Endothelial cell of umbilical vein (primary cell): ENCODE results near the gene SLC4A5. TPM values are rescaled to one million over a fixed set of nuclear protein-coding genes. Genes with fewer than 3 reads are reported as not detected.

Source experiments
- BruUV-seq: library from RNA; stranded (reverse); fragments of 400-500 nt; replicated peaks from 2 replicates; lab custom pipeline; 2021; lab: Mats Ljungman, UMichigan
- CTCF ChIA-PET: fragments of 300-600, 350-600 bp; sonication (Branson Sonifier 250); formaldehyde crosslinking; loops from one replicate; lab custom pipeline; 2021; ENCODE audit warnings: antibody characterized with exemption, inconsistent platforms; lab: Charles Lee
- POLR2A ChIA-PET: fragments of 300-600, 350-600 bp; sonication (Branson Sonifier 250); formaldehyde crosslinking; loops from one replicate; lab custom pipeline; 2021; ENCODE audit warnings: antibody characterized with exemption, inconsistent platforms; lab: Charles Lee
- DNase-seq: peaks from one replicate; pipeline ENCODE4 v3.0.0-alpha.2; 2011; ENCODE audit warnings: low read depth, low spot score
- FAIRE-seq: peaks from 2 replicates; lab custom pipeline; 2011; peaks lifted over from hg19 to GRCh38; lab: Jason Lieb, UNC
- H2AFZ ChIP-seq: 2 replicates; pipeline ENCODE4 v1.6.0; 2012; ENCODE audit warnings: low read depth, low read length, control low read depth, inconsistent platforms
- H3K27ac ChIP-seq: 2 replicates; pipeline ENCODE4 v1.5.1; 2011; ENCODE audit warnings: low read depth, mild to moderate bottlenecking, control low read depth, low read length, moderate library complexity; ENCODE audit not compliant: insufficient read depth
- H3K27me3 ChIP-seq, 2 experiments: 2 replicates each; pipeline versions ENCODE4 v1.6.0 to v1.6.1; 2011; ENCODE audit warnings: low read length in 2 of 2, mixed read lengths in 1 of 2; ENCODE audit not compliant: control insufficient read depth in 2 of 2, insufficient read depth in 2 of 2
- H3K36me3 ChIP-seq, 2 experiments: 2 replicates in 1 of 2; 3 replicates in 1 of 2; pipeline ENCODE4 v1.5.1; 2011; ENCODE audit warnings: low read length in 2 of 2, mild to moderate bottlenecking in 1 of 2, moderate library complexity in 1 of 2; ENCODE audit not compliant: control insufficient read depth in 2 of 2, insufficient read depth in 2 of 2; ENCODE audit errors: extremely low read depth in 1 of 2
- H3K4me1 ChIP-seq: 3 replicates; pipeline ENCODE4 v1.5.1; 2011; ENCODE audit warnings: mild to moderate bottlenecking, low read length; ENCODE audit not compliant: control insufficient read depth, insufficient read depth; ENCODE audit errors: extremely low read depth
- H3K4me2 ChIP-seq: 2 replicates; pipeline ENCODE4 v1.6.1; 2011; ENCODE audit warnings: low read length, control low read depth, mixed read lengths; ENCODE audit not compliant: insufficient read depth
- H3K4me3 ChIP-seq, 3 experiments: fragments of 200-600 bp in 1 of 3; sonication (generic), shearing (Covaris generic) in 1 of 3; replicated peaks in 1 of 3; 2 replicates each; pipeline ENCODE4 v1.5.1; 2011 to 2016; ENCODE audit warnings: control low read depth in 3 of 3, low read length in 3 of 3, mild to moderate bottlenecking in 2 of 3, inconsistent platforms in 1 of 3, low read depth in 1 of 3, moderate library complexity in 1 of 3; ENCODE audit not compliant: insufficient read depth in 1 of 3
- H3K79me2 ChIP-seq: 2 replicates; pipeline ENCODE4 v1.6.0; 2012; ENCODE audit warnings: low read length, inconsistent platforms; ENCODE audit not compliant: control insufficient read depth, insufficient read depth
- H3K9ac ChIP-seq: replicated peaks from 2 replicates; pipeline ENCODE3; 2011; ENCODE audit warnings: low read length, control low read depth; ENCODE audit not compliant: insufficient read depth; ENCODE audit errors: extremely low read depth
- H3K9me1 ChIP-seq: replicated peaks from 3 replicates; pipeline ENCODE4 v1.6.0; 2011; ENCODE audit warnings: mild to moderate bottlenecking, low read length; ENCODE audit not compliant: control insufficient read depth, insufficient read depth; ENCODE audit errors: extremely low read depth
- H3K9me3 ChIP-seq: replicated peaks from 2 replicates; pipeline ENCODE4 v1.5.1; 2012; ENCODE audit warnings: low read length, inconsistent platforms; ENCODE audit not compliant: control insufficient read depth, insufficient read depth
- H4K20me1 ChIP-seq: replicated peaks from 2 replicates; pipeline ENCODE3; 2011; ENCODE audit warnings: mild to moderate bottlenecking, low read length; ENCODE audit not compliant: control insufficient read depth, insufficient read depth; ENCODE audit errors: extremely low read depth
- CTCF ChIP-seq, 2 donors: IDR thresholded peaks; 1 replicate in 1 of 2; 2 replicates in 1 of 2; pipeline ENCODE4 v1.5.1; 2011; ENCODE audit warnings: low read length in 2 of 2, mild to moderate bottlenecking in 2 of 2, moderate library complexity in 2 of 2, control low read depth in 1 of 2, inconsistent platforms in 1 of 2, low read depth in 1 of 2; ENCODE audit not compliant: insufficient read depth in 1 of 2; ENCODE audit errors: extremely low read depth in 1 of 2
- EZH2 ChIP-seq: IDR thresholded peaks from 2 replicates; pipeline ENCODE4 v1.6.1; 2012; ENCODE audit warnings: borderline replicate concordance, low read depth, mild to moderate bottlenecking, moderate library complexity, low read length, inconsistent platforms; ENCODE audit not compliant: severe bottlenecking
- FOS ChIP-seq: IDR thresholded peaks from 2 replicates; pipeline ENCODE4 v1.6.1; 2011; ENCODE audit warnings: mild to moderate bottlenecking, low read length, moderate library complexity, borderline replicate concordance; ENCODE audit not compliant: insufficient read depth
- GATA2 ChIP-seq: IDR thresholded peaks from 2 replicates; pipeline ENCODE4 v1.7.0; 2011; ENCODE audit warnings: low read depth, mild to moderate bottlenecking, moderate library complexity, mixed read lengths, low read length; ENCODE audit not compliant: insufficient read length, insufficient read depth
- JUN ChIP-seq: IDR thresholded peaks from 2 replicates; pipeline ENCODE4 v1.6.1; 2011; ENCODE audit warnings: borderline replicate concordance, low read depth; ENCODE audit not compliant: insufficient read length, insufficient read depth
- MAX ChIP-seq: IDR thresholded peaks from 2 replicates; pipeline ENCODE4 v1.6.1; 2011; ENCODE audit not compliant: insufficient read depth, insufficient read length
- MYC ChIP-seq: IDR thresholded peaks from one replicate; pipeline ENCODE4 v1.6.1; 2011; ENCODE audit warnings: mild to moderate bottlenecking, low read depth, low read length
- POLR2A ChIP-seq: IDR thresholded peaks from 2 replicates; pipeline ENCODE4 v1.6.1; 2012; ENCODE audit warnings: low read depth, mild to moderate bottlenecking, control low read depth, low read length
- POLR2AphosphoS5 ChIP-seq: IDR thresholded peaks from 2 replicates; pipeline ENCODE4 v1.6.1; 2012; ENCODE audit warnings: low read depth, mild to moderate bottlenecking, control low read depth, low read length, moderate library complexity; ENCODE audit not compliant: insufficient read depth
- dilution Hi-C: fragments of 300-500 bp; cut with MboI; formaldehyde crosslinking; loops from one replicate; pipeline ENCODE4 v1.15.0; 2019; ENCODE audit warnings: low sequenced_read_pairs; ENCODE audit not compliant: extremely low pct_ligation_motif_present
- intact Hi-C: fragments of 100-400 bp; cut with micrococcal nuclease; formaldehyde crosslinking; loops from one replicate; pipeline ENCODE4 v1.10.0; 2022
- polyA plus RNA-seq, 4 experiments: library from polyadenylated mRNA; depleted of rRNA in 3 of 4; stranded (reverse) in 3 of 4; unstranded in 1 of 4; fragments of >200 nt; gene quantifications; 2 replicates each; pipeline versions ENCODE4 v1.2.1 to v1.2.3, GENCODE V29; 2011 to 2012; ENCODE audit warnings: missing spikeins in 1 of 4
- total RNA-seq: library from RNA; stranded (reverse); gene quantifications from 2 replicates; pipeline ENCODE4 v1.2.3, GENCODE V29; 2021

SLC4A5 gene
- total and polyA plus RNA-seq, 2 donors (not counting 3 experiments of a cell fraction or from before 2014, with no cell fraction given), result 0.12 to 0.97 TPM

GRCh38 chr2:74328573-74328972 is 14.6 kb downstream of the SLC4A5 start:
- Histone ChIP-seq H3K4me1 (no peaks in the 10 kb centered on the region), H3K79me2 (no peaks in the 10 kb centered on the region), H2AFZ (no peak overlapping the region), H3K9me1 (no peaks in the 10 kb centered on the region), H3K4me2 (no peak overlapping the region), H3K27me3 (peaks cover 9 to 10% of the 10 kb centered on the region in 2 experiments), H3K27ac (no peak overlapping the region), H4K20me1 (no peaks in the 10 kb centered on the region), H3K9ac (no peak overlapping the region), H3K36me3 (no peaks in the 10 kb centered on the region), H3K4me3 (no peak overlapping the region), H3K9me3 (no peaks in the 10 kb centered on the region)
- FAIRE-seq (no peak), DNase-seq (no peak)
- POLR2A ChIA-PET, result no interaction called here
- no TSS peak for BruUV-seq
- dilution Hi-C loops, result no loop called here
- intact Hi-C loops, result no loop called here
- CTCF ChIA-PET, result no interaction called here
- TF ChIP-seq MAX (no peak), JUN (no peak)

- no peak overlapping the region for H3K9ac ChIP-seq
- H3K4me2 ChIP-seq, result no peak overlapping the region
- H3K27ac ChIP-seq, result no peak overlapping the region
- H3K27me3 ChIP-seq, result peaks cover 9 to 14% of the 10 kb centered on the region in 2 experiments
- intact Hi-C loops, result no loop called here
- H3K9me3 ChIP-seq, result no peaks in the 10 kb centered on the region
- H3K79me2 ChIP-seq, result no peaks in the 10 kb centered on the region
- no peak overlapping the region for H2AFZ ChIP-seq
- ChIA-PET CTCF (interaction anchor here (8.9 kb wide), 1 partner anchor 6 kb away, joined by 110 read pairs; no protein-coding TSS in a partner anchor), POLR2A (no interaction called here)
- no peaks in the 10 kb centered on the region for H3K36me3 ChIP-seq
- H3K4me3 ChIP-seq, result no peak overlapping the region
- FAIRE-seq (no peak), DNase-seq (no peak)
- dilution Hi-C loops, result no loop called here
- no peaks in the 10 kb centered on the region for H3K9me1 ChIP-seq
- TF ChIP-seq GATA2 (no peak), MYC (no peak), MAX (no peak), EZH2 (no peak), POLR2A (no peak), FOS (no peak), CTCF (IDR thresholded peaks at IDR 0.05; ENCODE audit: extremely low read depth in 1 of 2, insufficient read depth in 1 of 2, low read depth in 1 of 2, low read length in 2 of 2) (no peak), JUN (no peak), POLR2AphosphoS5 (no peak)
- no peaks in the 10 kb centered on the region for H4K20me1 ChIP-seq
- no peaks in the 10 kb centered on the region for H3K4me1 ChIP-seq
- no TSS peak for BruUV-seq
These were observed 15.1 kb downstream of the SLC4A5 start for GRCh38 chr2:74328074-74328473.
